HG03060 (cell line): ENCODE measurements around the gene ECI1.
"Not testable (repeated sequence)": the region's sequence is repeated elsewhere in the genome, so short reads cannot be mapped to it uniquely, and the experiment has no call there.

Experiments
- ATAC-seq: cut with Tn5 transposase; IDR thresholded peaks from one replicate; pipeline ENCODE4 v1.9.1; 2021; ENCODE audit warnings: low read depth, moderate number of reproducible peaks; ENCODE audit not compliant: unreplicated experiment

The ECI1 gene

GRCh38 chr16:2258530-2258929, 7.1 kb upstream of the ECI1 start:
- ATAC-seq = not testable (repeated sequence)

GRCh38 chr16:2257726-2258125, 6.3 kb upstream of the ECI1 start:
- no peak for ATAC-seq

GRCh38 chr16:2256531-2257140, 5.2 kb upstream of the ECI1 start:
- ATAC-seq = no peak

GRCh38 chr16:2253293-2253692, 1.9 kb upstream of the ECI1 start:
- ATAC-seq = no peak

GRCh38 chr16:2252806-2253148, 1.4 kb upstream of the ECI1 start:
- no peak for ATAC-seq

- ATAC-seq = no peak
These were observed 613 bp downstream of the ECI1 start for GRCh38 chr16:2250652-2251295.

GRCh38 chr16:2246301-2246885, 5.0 kb downstream of the ECI1 start:
- no peak for ATAC-seq

GRCh38 chr16:2244926-2245795, 6.2 kb downstream of the ECI1 start:
- no peak for ATAC-seq

- ATAC-seq = no peak
These were observed 7.1 kb downstream of the ECI1 start for GRCh38 chr16:2244301-2244700.

- no peak for ATAC-seq
These were observed 7.6 kb downstream of the ECI1 start for GRCh38 chr16:2243781-2244180.

GRCh38 chr16:2243031-2243528, 8.3 kb downstream of the ECI1 start:
- ATAC-seq = no peak

- no peak for ATAC-seq
These were observed 8.8 kb downstream of the ECI1 start for GRCh38 chr16:2242598-2242997.

GRCh38 chr16:2240331-2240730, 11.1 kb downstream of the ECI1 start:
- not testable (repeated sequence) for ATAC-seq

GRCh38 chr16:2238838-2239675, 12.3 kb downstream of the ECI1 start:
- no peak for ATAC-seq

GRCh38 chr16:2238150-2238837, 13.1 kb downstream of the ECI1 start:
- ATAC-seq = no peak

- ATAC-seq = no peak
These were observed 13.8 kb downstream of the ECI1 start for GRCh38 chr16:2237493-2238149.

- no peak for ATAC-seq
These were observed 14.3 kb downstream of the ECI1 start for GRCh38 chr16:2237102-2237482.

- ATAC-seq = no peak
These were observed 14.9 kb downstream of the ECI1 start, which contains the start of gene DNASE1L2 for GRCh38 chr16:2236337-2237101. TSS of gene DNASE1L2 (plus strand) at chr16:2236444. CDS start at chr16:2236817, 373 bp downstream.
